CD4-positive, alpha-beta T cell treated with Interleukin-4 for 1 hour (primary cell): ENCODE results near the gene ITM2B.
"Not testable (repeated sequence)": the region's sequence is repeated elsewhere in the genome, so short reads cannot be mapped to it uniquely, and the experiment has no call there.

ENCODE experiments used
- DNase-seq, 2 donors: peaks; one replicate each; pipeline ENCODE4 v3.0.0-alpha.2; 2020 to 2022

The ITM2B gene

DNA sequence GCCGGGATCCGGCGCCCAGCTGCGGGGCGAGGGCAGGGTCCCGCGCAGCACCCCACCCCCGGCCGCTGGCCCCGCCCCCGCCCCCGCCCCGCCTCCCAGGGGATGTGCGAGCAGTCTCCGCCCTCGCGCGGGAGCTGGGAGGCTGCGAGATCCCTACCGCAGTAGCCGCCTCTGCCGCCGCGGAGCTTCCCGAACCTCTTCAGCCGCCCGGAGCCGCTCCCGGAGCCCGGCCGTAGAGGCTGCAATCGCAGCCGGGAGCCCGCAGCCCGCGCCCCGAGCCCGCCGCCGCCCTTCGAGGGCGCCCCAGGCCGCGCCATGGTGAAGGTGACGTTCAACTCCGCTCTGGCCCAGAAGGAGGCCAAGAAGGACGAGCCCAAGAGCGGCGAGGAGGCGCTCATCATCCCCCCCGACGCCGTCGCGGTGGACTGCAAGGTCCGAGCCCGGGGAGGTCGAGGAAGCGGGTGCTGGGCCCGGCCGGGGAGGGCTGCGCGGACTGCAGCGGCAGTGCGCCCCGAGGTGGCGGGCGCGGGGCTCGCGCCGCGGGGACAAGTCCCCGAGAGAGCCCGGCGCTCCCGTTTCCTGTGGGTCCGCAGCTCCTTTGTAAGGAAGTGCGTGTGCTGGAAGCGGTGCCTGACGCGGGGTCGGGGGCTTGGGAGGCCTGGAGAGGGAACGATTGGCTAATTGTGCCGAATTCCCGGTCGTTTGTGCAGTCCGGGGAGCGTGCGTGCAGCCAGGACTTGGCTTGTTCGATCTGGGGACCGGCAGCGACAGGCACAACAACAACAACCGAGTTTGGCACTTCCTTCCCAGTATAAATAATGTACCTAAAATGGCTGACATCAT, at the start of gene ITM2B:
ITM2B (plus strand) TSS at position 161 of the 843 bp plus-strand sequence; CDS start at position 316, 155 bp downstream.
- DNase-seq: peak; percentile 70 to 73

DNA sequence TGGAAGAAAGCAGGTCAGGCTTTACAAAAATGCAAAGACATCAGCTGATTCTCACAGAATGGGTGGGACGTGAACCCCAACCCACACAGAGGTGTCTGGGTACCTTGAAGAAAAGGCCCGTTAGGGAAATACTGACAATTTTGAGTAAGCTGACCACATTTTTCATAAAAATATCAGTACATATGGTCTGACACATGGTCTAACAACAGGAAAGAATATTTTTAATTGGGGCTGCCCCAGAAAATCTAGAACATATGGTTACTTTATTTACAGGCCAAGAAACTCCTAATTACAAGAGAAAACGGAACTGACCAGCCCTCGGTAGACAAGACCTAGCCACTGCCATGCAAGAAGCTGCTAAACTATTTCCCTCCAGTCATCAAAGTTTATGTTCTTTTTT, 48.7 kb upstream of the ITM2B start:
- no peak for DNase-seq

DNA sequence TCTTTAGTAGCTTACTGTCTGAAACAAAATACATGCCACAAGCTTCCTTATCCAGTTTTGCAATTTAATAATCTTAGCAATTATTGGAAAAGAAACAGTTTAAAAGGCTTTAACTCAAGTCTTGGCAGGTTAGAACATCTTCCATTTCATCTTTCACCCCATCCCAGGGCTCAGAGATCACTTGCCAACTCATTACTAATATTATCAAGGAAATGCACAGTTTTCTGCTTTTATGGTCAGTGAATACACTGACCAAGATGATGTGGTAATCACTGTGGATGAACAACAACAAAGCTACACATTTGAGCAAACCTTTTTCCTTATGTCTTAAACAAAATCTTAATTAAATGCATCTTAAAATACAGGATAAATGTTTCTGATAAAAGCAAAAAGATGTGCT, 48.0 kb upstream of the ITM2B start:
- no peak for DNase-seq

DNA sequence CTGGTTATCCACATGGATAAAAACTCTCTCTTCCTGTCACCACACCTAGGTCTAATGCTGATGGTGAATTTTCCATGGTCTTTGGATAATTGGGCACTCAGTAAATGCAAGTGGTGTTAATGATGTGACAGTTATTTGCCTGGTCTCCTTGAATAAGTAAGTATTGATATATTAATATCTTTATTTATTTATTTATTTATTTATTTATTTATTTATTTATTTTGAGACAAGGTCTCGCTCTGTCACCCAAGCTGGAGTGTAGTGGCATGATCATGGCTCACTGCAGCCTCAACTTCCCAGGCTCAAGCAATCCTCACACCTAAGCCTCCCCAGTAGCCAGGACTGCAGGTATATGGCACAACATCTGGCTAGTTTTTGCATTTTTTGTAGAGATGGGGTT, 46.3 kb upstream of the ITM2B start:
- DNase-seq: no peak

DNA sequence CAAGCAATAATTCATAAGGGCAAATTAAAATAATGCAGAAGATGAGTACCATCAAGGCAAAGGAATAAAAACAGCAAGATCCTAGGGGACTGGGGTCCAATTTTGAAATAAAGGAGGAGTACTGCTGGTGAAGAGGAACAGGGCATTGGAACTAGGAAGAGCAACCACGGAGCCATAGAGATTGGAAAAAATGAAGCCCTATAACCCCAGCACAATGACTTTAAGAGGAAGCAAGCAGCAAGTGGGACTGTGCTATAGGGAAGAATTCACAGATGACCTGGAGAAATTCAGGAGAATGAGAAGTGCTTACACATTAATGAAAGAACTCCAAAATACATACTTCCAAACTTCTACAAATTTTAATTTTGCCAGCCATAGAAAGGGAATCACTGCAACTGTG, 44.9 kb upstream of the ITM2B start:
- DNase-seq: no peak

DNA sequence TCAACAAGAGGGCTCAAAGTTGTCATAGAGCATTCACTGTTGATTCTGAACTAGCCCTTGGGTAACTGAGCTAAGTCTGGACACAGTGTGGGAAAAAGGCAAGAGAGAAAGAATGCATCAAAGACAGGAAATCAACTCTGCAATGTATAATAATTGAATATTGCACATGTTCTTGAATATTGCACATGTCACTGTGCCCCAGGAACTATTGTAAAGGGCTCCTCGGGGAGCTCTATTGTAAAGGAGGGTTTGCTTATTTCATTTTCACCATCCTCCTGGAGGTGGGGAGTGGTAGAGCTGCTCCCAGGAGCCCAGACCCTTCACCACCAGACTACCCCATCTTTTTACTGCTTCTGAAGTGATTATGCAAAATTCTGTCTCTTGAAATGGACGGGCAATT, 44.4 kb upstream of the ITM2B start:
- DNase-seq: no peak

DNA sequence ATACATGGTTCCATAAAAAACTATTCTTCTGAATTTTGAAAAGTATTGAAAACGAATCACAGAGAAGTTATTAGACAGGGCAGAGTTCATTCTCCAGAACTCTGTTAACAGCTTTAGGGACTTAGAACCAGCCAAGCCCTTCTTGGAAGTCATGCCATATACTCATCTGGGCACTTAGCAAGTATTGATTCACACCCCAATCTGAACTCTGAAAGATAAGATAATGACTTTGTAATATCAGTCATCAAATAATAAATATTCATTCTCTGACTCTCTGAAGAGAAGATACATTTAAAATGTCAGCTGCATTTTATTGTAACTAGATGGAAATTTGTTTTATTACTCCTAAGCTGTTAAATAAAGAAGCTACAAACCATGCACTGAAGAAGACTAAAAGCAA, 43.8 kb upstream of the ITM2B start:
- no peak for DNase-seq

DNA sequence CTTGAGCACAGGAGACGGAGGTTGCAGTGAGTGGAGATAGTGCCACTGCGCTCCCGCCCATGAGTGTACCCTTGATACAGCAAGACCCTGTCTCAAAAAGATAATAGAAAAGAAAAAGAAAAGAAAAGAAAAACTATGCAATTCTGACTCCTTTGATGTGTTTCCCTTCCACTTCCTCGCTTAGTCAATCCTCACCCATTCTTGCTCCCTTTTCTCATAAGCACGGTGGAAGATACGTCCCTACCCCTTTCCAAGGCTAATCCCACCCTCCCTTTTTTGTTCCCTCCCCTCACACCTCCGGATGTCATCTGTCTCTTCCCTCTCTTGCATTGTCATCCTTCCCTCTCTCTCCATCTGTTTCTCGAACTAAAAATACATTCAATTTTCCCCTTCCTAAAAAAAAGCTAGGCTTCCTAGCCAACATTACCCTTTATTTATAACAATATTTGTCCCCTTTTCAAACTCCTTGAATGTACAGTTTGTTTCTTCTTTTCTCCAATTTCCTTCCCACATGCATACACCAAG, 40.5 kb upstream of the ITM2B start:
- DNase-seq: no peak

DNA sequence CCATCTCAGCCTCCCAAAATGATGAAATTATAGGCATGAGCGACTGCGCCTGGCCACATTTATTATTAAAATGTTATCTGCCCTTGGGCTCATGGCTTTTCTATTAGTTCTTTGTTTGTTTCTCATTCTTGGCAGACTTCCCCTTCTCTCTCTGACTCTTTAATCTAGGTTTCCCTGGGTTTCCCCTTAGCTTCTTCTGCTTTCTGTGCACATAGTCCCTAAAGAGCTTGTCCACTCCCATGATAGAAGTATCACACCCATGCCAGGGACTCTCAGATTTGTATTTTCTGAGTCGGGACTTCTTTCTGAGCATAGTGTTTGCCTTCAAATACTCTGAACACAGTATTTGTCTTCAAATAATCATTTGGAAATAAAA, 38.6 kb upstream of the ITM2B start:
- peak; percentile 9 to 13 for DNase-seq

DNA sequence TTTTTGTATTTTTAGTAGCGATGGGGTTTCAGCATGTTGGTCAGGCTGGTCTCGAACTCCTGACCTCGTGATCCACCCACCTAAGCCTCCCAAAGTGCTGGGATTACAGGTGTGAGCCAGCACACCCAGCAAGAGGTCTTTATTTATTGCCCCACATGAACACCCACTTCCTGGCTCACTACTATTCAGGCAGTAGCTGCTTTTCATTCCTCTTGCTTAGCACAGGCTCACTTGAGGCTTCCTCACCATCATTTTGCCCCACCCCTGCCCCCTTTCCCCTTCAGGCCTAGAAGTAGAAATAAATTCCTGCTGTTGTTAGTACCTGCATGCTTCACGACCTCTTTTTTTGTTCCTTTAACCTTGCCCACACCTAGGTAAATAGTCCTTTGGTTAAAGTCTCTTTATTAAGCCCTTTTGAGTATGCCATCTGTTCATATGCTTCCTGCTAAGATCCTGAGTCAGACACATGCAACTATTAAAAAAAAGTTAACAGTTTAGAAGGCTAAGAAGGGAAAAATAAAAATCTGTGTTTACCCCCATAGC, 33.5 kb upstream of the ITM2B start:
- no peak for DNase-seq

DNA sequence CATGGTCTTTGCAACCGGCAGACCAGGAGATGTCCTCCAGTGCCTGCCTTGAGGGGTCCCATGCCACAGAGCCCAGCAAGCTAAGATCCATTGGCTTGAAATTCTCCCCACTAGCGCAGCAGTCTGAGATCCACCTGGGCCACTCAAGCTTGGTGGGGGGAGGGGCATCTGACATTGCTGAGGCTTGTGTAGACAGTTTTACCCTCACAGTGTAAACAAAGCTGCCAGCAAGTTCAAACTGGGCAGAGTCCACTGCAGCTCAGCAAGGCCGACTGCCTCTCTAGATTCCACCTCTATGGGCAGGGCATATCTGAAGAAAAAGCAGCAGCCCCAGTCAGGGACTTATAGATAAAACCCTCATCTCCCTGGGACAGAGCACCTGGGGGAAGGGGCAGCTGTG, 32.0 kb upstream of the ITM2B start:
- no peak for DNase-seq

DNA sequence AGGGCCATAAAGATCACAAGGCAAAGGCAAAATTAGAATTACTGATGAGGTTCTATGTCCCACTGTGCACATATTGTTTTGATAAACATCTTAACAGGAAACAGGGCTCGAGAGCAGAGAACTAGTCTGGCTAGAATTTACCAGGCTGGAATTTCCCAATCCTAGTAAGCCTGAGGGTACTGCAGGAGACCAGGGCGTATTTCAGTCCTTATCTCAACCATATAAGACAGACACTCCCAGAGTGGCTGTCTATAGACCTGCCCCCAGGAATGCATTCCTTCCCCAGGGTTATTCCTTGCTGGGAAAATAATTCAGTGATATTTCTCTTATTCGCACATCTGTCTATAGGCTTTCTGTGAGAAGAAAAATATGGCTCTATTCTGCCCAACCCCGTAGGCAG, 25.8 kb upstream of the ITM2B start:
- not testable (repeated sequence) for DNase-seq

DNA sequence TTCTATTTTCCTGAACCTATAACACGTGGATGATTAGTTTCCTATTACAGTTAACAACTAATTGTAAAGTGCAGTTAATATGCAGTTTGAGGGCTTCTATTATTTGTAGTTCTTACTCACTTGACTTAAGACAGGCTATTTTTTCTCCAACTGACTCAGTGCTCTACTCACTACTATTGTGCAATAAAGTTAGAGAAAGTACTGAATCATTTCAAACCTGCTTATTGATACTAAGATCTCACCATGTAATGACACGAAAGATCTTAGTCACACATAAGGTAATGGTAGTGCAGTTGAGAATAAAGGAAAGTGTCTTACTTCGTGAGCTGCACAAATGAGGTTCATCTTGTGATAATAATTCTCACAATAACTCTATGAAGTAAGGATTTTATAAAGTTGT, 22.8 kb upstream of the ITM2B start:
- no peak for DNase-seq

DNA sequence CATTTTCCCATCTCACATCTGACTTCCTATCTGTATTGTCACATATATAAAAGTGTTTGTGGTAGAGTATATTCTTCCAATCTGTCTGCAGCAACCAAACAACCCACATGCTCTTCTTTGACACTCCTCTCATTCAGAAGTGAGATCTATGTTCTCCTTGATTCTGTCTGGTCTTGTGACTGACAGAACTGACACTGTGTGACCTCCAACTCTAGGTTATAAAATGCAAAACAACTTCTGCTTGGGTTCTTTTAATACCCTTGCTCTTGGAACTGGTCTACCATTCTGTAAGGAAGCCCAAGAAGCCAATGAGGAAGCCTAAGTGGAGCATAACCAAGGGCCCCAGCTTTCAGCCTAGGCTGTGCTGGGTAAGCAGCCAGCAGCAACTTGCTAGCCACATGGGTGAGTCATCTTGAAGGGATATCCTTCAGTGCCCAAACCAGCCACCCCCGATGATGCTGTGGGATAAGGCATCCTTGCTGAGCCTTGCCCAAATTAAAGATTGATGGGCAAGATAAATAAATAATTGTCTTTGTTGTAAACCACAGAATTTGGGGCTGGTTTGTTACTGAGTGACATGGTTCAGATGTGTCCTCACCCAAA, 18.4 kb upstream of the ITM2B start:
- peak; percentile 23 to 30 for DNase-seq

DNA sequence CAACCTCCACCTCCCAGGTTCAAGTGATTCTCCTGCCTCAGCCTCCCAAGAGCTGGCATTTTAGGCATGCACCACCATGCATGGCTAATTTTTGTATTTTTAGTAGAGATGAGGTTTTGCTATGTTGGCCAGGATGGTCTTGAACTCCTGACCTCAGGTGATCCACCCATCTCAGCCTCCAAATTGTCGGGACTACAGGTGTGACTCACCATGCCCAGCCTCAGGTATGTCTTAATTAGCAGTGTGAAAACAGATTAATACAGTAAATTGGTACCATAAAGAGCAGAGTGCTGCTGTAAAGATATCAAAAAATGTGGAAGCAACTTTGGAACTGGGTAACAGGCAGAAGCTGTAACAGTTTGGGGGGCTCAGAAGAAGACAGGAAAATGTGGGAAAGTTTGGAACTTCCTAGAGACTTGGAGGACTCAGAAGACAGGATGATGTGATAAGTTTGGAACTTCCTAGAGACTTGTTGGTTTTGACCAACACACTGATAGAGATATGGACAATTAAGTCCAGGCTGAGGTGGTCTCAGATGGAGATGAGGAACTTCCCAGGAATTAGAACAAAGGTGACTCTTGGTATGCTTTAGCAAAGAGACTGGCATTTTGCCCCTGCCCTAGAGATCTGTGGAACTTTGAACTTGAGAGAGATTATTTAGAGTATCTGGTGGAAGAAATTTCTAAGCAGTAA, 17.3 kb upstream of the ITM2B start:
- not testable (repeated sequence) for DNase-seq

DNA sequence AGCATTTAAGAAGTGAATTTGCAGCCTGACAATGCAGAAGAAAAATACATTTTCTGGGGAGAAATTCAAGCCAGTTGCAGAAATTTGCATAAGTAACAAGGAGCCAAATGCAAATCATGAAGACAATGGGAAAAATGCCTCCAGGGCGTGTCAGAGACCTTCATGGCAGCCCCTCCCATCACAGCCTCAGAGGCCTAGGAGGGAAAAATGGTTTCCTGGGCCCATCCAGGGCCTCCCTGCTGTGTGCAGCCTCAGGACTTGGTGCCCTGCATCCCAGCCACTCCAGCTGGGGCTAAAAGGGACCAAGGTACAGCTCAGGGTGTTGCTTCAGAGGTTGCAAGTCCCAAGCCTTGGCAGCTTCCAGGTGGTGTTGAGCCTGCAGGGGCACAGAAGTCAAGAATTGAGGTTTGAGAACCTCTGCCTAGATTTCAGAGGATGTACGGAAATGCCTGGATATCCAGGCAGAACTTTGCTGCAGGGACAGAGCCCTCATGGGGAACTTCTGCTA, 16.7 kb upstream of the ITM2B start:
- DNase-seq: no peak

DNA sequence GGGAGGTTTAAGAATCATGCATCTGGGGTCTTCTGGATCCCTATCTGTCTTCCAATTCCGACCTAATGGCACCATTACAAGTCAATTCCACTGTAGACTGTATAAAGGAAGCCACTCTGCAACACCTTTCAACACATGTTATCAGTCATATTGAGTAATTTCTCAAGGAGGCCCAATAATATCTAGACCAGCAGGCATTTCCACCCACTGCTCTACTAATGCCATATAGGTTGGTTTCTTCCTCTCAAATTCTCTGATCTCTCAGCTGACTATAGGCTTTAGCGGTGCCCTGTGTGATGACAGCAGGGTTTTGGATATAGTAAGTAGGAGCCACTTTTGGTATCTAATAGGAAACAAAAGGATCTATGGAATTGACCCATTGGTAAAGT, 12.4 kb upstream of the ITM2B start:
- DNase-seq: no peak

DNA sequence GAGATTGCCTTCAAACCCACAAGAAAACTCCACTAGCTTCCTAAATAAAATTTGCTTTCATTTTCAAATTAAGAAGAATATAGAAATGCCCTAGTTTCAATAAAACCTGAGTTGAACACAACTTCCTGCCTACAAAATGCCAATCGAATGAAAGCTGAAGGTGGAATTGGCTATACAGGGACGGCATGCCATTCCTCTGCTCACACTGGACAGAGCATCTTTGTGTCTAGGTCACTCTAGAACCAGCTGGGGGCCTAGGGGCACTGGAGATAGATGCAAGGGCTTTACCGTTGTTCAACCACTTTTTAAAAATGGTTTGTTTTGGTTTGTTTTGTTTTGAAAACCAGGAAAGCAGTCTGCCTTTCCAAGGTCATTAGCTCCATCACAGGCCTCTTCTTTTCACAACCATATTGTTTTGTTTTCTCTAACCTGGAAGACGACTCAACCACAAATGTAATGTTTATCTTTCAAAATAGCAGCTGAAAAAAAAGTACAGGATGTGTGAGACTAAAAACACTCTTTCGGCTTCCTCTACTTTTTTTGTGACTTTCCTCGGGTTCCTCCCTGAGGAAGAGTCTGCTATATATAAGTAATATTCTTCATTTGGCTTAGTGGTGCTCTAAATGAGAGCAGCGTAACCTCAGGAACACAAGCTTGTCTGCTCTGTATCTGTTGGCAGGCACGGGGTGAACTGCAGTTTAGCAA, 11.9 kb upstream of the ITM2B start:
- DNase-seq: peak; percentile 24 to 60

DNA sequence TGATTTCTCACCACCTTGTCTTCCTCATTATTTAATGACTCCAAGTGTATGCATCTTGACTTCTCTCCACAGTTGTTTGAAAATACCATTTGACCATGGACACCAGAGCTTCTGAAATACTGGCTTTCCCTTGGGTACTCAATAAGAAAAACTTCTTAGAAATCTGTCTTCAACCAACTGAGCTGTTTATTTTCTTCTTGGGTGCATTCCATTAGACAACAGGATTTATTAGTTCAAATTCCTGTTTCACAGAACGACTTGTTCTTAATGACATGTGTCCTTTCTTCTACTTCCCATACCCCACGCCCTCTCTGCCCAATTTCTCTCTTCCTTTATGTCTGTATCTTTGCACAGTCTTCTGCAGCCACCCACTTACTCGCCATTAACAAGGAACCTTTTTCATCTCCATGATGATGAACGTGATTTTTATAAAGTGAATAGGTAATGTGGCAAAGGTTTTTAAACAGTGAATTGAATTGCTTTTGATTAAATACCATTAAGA, 11.3 kb upstream of the ITM2B start:
- DNase-seq: no peak

DNA sequence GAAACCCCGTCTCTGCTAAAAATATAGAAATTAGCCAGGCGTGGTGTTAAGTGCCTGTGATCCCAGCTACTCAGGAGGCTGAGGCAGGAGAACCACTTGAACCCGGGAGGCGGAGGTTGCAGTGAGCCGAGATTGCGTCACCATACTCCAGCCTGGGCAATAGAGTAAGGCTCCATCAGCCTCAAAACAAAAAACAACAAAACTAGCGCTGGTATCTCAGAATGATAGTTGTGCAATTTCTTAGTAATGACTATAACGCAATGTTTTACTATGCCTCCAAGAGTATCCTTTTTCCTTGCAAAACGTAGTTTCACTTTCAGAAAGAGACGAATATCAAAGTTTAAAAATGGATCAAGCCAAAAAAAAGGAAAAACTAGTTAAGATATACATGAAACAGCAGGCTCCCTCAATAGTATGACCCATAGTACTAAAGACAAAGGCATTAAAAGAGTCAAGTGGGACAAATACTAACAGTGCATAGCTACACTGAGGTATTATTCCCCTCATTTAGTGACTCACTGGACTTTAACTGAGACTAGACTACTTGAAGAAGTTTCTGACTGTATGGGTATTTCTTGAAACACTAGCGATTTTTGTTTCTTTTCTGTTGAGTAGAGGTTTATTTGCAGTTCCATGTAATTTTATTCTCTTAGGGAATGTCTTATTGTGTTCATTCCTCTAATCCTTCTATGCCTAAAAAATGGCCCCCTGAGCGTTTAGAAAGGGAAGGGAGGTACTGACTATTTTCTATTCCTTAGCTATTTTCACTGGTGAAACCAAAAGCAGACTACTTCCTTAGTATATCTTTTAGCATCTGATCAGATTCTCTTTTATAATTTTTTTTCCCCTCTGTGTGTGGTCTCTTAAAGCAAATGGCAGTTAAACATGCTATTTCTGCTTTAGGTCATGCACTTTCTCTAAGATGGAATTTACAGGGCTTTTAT, 10.4 kb upstream of the ITM2B start:
- peak in 1 of 2 donors; percentile 35 for DNase-seq

DNA sequence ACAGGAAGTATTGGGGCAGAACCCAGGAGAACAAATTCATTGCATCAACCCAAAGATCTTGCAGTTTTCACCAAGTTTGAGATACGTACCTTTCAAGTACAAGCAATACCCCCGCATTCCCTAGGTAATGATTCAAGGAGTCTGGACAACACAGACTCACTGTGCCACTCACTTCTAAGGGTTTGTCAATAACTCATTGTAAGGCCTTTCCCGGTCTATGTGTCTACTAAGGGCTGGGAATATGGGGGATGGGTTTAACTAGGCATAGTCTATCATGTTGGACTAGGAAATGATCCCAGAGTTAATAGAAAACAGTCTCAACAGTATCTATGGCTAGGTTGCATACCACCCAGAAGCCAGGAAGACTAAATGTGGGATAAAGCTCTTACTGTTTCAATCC, 8.3 kb upstream of the ITM2B start:
- DNase-seq: no peak
